ENCODE measurements around the gene TXNL1.
A peak's percentile ranks its signal among the peaks of the same experiment; 100 is the strongest.
"Not testable (repeated sequence)": the region's sequence is repeated elsewhere in the genome, so short reads cannot be mapped to it uniquely, and the experiment has no call there.

The TXNL1 gene

GRCh38 chr18:56643381-56643780, 5.0 kb upstream of the TXNL1 start:
- DNase-seq = no peak

DNA sequence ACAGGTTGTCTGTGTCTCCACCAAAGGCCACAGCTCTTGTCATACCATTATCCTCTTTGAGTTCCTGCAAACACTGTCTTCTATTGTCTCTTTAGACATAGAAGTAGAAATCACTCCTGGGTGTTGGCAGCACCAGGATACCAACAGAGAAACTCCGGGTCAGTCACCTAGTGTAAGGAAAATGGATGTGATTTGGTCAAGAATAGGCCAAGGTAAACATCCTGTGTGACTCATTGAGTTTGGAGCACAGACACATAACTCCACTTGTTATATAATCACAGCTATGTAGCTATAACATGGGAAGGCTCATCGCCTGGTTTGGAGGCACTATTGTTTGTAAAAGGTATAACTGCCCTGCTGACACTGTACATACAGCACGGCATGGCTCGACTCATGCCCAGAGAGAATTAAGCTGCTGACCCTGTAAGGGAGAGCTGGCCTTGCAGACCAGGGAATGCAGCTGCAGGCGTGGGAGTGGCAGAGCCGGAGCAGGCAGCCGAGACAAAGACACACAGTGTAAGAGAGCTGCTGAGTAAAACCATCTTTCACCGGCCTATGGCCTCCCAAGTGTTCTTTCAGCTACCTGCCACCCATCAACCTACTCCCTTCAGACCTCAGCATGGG, 3.4 kb upstream of the TXNL1 start:
- DNase-seq = no peak

GRCh38 chr18:56639571-56639970, 1.2 kb upstream of the TXNL1 start:
- no peak for DNase-seq

DNA sequence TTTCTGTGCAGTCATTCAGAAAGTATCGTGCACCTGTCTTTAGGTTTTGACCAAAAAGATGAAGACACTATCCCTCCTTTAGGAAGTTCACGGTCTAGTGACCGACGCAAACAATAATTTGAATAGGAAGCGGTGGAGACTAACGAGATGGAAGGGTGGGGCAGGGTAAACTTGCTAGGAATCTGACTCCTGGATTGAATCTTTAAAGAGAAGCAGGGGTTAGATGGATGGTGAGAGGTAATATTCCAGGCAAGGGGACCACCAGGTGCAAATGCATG, 651 bp upstream of the TXNL1 start:
- DNase-seq = no peak

GRCh38 chr18:56637711-56638231, 621 bp downstream of the TXNL1 start:
- DNase-seq = peak; percentile 68

- peak; percentile 41 for DNase-seq
Measured at GRCh38 chr18:56637176-56637575, 1.2 kb downstream of the TXNL1 start.

DNA sequence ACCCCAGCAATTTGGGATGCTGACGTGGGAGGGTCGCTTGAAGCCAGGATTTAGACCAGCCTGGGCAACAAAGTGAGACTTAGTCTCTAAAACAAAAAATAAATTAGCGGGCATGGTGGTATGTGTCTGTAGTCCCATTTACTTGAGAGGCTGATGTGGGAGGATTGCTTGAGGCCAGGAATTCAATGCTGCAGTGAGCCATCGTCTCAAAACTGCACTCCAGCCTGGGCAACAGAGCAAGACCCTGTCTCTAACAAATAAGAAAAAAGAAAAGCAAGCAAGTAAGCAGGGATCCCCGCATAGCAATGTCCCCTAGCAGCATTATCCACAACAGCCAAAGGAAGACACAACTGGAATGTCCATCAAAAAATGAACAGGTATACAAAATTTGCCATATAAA, 3.4 kb downstream of the TXNL1 start:
- no peak for DNase-seq

- DNase-seq = no peak
Measured at GRCh38 chr18:56632070-56633022, 6.0 kb downstream of the TXNL1 start.

GRCh38 chr18:56627991-56628390, 10.4 kb downstream of the TXNL1 start:
- no peak for DNase-seq

DNA sequence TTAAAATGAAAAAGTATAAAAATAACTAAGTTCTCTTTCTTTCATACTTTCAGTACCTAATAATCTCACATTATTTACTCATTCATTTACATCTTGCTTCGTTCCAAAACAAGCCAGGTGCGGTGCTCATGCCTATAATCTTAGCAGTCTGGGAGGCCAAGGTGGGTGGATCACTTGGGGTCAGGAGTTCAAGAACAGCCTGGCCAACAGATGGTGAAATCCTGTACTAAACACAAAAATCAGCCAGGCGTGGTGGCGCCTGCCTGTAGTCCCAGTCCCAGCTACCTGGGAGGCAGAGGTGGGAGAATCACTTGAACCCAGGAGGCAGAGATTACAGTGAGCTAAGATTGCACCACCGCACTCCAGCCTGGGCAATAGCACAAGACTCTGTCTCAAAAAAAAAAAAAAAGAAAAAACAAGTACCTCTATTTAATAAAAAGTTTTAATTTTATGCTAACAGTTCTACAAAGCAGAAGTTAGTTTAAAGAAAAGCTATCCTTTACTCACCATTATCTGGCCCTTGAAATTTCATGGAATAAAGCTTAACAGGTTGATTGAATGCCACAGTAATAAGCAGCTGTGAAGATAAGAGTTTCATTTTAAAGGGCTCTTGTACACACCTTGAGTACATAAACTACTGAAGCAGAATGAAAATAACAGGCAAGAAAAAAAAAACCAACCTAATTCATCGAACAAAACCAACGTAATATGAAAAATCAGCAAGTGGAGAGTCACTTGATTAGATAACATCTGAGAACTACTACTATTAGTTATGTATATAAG, 22.5 kb downstream of the TXNL1 start:
- no peak for DNase-seq

- no peak for DNase-seq
Measured at GRCh38 chr18:56606618-56607017, 31.8 kb downstream of the TXNL1 start.

DNA sequence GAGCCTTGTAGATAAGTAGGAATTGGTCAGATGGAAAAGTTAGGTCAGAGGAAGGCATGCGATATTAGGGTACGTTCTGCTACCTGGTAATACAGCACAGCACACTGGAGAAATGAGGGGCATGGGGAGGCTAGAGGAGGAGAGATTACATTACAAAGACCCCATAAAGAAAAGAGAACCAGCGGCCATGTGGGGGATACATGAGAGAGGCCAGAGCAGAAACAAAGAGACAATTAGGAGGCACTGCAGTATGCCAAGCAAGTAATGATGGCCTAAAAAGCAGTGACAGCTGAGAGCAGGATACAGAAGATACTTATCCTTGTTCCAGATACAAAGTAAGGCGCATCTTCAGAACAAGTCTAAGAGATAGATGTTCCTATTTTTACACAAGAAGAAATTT, 40.0 kb downstream of the TXNL1 start:
- DNase-seq = peak; percentile 14

- no peak for DNase-seq
Measured at GRCh38 chr18:56593906-56594305, 44.5 kb downstream of the TXNL1 start.

- DNase-seq = no peak
Measured at GRCh38 chr18:56580026-56580425, 58.4 kb downstream of the TXNL1 start.

DNA sequence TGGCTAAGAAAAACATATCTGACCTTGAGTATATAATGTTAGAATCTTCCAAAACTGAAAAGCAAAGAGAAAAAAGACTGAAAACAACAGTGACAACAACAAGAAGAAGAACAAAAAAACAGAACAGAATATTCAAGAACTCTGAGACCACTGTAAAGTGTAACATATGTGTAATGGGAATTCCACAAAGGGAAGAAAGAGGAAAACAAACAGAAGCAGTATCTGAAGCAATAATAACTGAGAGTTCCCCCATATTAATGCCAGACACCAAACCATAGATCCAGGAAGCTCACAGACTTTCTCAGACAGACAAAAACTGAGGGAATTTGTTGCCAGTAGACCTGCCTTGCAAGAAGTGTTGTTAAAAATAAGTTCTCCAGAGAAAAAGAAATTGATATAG, 58.9 kb downstream of the TXNL1 start:
- DNase-seq = no peak

- DNase-seq = peak; percentile 35
Measured at GRCh38 chr18:56576826-56577573, 61.4 kb downstream of the TXNL1 start.

- peak; percentile 88 for DNase-seq
Measured at GRCh38 chr18:56575819-56576663, 62.4 kb downstream of the TXNL1 start.

- DNase-seq = no peak
Measured at GRCh38 chr18:56574861-56575260, 63.5 kb downstream of the TXNL1 start.

- DNase-seq = not testable (repeated sequence)
Measured at GRCh38 chr18:56572267-56572666, 66.1 kb downstream of the TXNL1 start.

DNA sequence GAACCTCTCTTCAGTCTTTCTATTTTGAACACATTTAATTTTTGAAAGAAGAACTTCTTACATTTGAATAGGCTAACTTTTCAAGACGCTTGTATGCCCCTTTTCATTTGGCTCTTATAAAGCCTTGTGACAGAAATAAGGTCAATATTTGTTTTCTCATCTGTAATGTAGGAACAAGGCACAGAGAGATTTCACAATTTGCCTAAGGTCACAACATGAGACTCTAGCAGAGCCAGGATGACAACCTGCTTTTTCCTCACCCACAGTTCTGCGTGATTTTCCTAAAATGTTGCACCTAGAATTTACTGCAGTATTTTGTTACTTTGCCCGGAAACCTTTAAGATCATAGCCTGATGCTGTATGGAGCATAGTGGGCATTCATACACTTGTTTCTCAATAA, 67.4 kb downstream of the TXNL1 start:
- no peak for DNase-seq

GRCh38 chr18:56569416-56569815, 69.0 kb downstream of the TXNL1 start:
- no peak for DNase-seq

DNA sequence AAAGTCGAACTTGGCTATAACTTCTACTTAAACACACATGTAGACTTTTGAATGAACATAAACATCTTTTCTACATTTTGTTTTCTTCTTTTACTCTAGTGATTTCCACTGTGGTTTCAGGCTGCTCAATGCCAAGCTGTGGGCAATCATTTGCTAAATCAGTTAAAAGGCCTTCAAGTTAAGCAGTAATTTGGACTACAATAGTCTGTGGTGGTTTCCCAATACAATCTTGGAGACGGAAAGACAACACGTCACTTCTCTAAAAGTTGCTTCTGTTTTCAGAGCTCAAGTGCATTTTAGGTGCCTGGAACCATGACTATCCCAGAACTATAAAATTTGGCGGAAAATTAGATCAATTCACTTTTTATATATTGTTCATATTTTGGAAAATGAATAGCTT, 69.4 kb downstream of the TXNL1 start:
- DNase-seq = no peak

All from eye (tissue), 1 donor.